Measurements from ENCODE around the gene B4GALNT4.

DNA sequence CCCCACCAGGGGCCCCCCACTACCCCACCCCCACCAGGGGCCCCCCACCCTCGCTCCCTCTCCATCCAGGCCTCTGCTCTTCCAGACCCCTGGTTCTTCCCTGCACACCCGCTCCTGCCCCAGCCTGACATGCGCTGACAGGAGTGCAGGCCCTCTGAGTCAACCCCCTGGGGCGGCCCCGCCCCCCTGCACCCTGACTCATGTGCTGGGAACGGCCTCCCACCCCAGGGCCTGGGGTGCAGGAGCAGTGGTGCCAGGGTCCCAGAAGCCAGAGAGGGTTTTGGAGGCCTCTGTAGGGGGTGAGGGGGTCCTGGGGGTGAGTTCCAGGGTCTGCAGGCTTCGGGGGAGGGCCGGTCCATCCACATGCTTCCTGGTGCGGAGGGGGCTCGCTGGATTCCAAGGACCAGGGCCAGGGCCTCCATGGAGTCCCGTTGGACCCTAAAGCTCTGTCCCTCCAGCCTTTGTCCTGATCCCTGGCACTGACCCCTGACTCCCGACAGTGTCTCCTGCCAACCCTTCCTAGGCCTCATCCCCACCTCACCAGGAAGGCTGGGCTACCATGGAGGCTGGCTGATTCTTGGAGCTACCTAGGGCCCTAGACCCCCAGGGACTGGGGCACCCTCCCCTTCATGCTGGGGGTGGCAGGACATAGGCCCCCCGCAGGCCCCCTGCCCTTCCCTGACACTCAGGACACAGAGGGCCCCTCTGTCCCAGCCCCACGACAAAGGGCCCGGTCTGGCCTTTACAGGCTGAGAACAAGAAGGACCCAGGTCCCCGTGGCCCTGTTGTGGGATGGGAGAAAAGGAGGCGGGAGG is 24.1 kb downstream of the B4GALNT4 start:
- TF ChIP-seq EZH2 (IDR thresholded peaks at IDR 0.05; ENCODE audit: insufficient read depth, poor library complexity, severe bottlenecking) (no peak), EZH2phosphoT487 (IDR thresholded peaks at IDR 0.05; ENCODE audit: insufficient read depth, low read depth) (no peak)
